Left hindlimb (tissue), 1 donor: ENCODE measurements around the gene SLC12A4.
A peak's percentile ranks its signal among the peaks of the same experiment; 100 is the strongest.
"Not testable (repeated sequence)": the region's sequence is repeated elsewhere in the genome, so short reads cannot be mapped to it uniquely, and the experiment has no call there.

Experiments used
- DNase-seq: peaks from one replicate; pipeline ENCODE4 v3.0.0-alpha.2; 2018

SLC12A4 gene

DNA sequence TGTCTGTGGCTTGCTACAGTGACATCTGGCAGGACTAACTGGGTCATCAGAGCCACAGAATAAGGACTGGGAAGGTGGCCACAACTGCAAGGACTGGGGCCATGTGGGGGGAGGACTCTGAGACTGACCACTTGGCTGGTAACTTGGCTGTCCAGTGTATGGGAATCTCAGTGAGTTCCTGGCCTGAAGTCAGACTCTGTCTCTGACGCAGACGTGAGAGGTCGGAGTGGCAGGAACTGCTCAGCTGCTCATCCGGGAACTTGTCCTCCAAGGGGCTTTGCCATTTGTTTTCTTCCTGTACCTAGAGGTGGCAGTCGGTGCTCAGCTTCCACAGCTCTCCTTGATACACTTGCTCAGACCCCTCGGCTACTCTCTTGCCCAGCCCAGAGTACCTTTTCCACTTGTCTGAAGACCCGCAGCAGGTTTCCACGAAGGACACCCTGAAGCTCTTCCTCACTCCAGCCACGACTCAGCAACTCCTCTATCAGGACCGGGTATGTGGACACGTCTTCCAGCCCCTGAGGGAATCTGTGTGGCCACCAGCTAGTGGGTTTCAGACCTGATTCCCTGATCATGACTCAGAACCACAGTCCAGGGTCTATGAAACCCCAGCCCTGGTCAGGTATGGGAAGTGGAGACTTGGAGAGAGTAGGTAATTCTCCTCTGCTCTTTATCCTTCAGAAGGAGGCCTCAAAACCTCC is 19.2 kb upstream of the SLC12A4 start:
- DNase-seq = peak; percentile 25

DNA sequence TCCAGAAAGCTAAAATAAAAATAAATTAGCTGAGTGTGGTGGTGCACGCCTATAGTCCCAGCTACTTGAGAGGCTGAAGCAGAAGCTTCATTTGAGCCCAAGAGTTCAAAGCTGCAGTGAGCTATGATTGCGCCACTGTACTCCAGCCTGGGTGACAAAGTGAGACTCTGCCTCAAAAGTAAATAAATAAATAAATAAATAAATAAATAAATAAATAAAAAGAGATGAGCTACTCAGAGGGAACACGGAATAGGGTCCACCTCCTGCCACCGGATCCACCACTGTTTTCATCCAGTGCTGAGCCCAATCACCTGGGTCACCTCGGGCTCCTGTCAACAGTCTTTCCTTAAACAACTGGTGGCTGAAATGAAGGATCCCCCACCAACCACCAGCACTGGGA is 18.5 kb upstream of the SLC12A4 start:
- no peak for DNase-seq

DNA sequence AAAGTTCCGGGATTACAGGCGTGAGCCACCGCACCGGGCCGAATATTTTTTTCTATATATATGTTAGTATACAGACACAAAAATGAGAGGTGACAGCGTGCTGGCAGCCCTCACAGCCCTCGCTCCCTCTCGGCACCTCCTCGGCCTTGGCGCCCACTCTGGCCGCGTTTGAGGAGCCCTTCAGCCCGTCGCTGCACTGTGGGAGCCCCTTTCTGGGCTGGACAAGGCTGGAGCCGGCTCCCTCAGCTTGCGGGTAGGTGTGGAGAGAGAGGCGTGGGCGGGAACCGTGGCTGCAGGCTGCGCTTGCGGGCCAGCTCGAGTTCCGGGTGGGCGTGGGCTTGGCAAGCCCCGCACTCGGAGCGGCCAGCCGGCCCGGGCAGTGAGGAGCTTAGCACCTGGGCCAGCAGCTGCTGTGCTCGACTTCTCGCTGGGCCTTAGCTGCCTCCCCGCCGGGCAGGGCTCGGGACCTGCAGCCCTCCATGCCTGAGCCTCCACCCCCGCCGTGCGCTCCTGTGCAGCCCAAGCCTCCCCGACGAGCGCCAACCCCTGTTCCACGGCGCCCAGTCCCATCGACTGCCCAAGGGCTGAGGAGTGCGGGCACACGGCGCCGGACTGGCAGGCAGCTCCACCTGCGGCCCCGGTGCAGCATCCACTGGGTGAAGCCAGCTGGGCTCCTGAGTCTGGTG is 13.7 kb upstream of the SLC12A4 start:
- no peak for DNase-seq

DNA sequence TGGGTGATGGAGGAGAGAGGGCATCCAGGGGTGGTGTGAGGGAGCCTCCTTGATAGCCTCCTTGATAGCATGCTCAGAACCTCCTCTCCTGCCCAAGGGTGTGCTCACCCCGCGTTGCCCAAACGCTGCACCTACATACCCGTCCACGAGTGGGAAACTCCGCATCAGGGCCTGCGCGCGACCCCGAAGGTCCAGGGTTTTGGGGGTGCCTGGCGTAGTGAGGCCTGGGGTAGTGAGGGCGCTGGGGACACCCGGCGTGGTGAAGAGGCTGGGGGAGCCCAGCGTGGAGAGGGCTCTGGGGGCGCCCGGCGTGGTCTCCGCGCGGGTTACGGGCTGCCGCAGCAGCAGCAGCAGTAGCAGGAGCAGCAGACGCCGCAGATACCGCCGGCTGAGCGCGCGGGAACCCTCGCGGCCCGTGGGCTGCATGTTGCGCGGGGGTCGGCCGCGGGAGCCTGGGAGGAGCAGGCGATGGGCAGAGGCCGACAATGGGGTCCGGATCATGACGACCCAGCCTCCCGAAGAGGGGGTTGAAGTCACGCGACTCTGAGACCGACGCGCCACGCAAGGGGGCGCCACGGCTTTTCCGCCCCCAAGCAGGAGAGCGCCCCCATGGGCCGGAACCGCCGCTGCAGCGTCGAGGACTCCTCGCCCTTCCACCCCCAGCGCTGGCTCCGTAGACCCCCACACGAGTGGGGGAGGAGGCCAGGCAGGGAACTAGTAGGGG is 11.7 kb upstream of the SLC12A4 start, which contains the start of gene DPEP3:
Gene DPEP3 (minus strand): TSS at position 545 of the 724 bp plus-strand sequence. CDS start 119 bp downstream, at position 426.
- no peak for DNase-seq

DNA sequence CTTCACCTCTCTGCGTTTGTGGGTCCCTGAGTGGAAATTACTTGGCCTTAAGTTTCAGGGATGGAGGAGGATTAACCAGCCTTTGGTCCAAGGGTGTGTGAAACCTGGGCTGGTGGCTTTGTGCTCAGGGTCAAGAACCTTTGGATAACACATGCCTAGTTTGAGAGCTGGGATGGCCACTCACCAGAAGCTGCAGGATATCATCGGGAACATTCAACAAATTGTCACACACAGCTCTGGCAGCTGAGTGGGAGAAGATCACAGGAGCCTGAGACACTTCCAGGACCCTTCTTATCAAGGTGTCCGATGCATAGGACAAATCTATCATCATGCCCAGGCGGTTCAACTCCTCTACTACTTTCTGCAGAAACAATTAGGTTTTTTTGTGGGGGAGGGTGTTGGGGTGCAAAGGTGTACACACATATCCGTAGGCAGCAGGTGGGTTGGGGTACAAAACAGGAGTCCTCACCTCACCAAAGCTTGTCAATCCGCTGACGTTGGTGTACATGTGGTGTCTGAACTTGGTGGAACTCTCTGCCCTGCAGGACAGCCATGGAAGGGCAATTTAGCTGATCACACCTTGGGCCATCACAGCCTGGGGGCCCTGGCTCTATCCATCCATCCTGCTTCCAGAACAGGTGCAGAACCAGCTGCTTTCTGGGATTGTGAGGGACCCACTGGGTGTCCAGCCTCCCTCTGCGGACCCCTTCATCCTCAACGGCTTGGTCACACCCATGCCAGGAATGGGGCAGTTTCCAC is 9.2 kb upstream of the SLC12A4 start:
- DNase-seq = no peak

DNA sequence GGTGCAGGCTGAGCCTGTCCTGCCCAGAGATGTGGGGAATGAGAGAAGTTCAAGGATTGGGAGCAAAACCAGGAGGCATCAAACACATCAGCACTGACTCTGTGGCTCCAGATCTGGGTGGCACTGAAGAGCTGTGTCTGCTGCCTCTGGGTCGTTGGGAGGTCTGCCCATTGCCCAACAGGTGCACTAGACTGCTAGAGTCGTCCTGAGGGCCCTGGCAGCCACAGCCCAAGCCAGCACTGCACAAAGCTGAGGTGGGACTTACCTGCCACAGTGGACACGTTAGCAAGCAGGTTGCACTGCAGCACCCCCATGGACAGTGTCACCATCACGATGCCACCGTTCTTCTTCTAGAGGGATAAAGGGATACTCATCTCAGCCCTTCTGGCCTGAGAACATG is 8.6 kb upstream of the SLC12A4 start:
- DNase-seq = no peak

DNA sequence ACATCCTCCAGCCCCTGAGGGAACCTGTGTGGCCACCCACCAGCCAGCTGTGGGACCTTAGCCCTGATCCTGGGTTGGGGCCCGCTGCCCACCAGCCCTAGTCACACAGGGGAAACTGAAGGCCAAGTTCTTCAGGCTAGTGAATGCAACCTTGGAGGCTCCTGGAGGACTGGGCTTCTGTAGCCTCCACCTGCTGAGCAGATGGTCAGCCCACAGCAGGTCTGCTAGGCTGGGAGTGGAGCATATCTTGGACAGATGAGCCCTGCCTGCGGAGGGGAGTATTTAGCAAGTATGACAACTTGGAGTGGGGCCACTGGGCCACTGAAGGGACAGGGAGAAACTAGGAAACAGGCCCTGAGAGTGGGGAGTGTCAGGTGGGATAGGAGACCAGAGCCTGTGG is 7.8 kb upstream of the SLC12A4 start:
- no peak for DNase-seq

DNA sequence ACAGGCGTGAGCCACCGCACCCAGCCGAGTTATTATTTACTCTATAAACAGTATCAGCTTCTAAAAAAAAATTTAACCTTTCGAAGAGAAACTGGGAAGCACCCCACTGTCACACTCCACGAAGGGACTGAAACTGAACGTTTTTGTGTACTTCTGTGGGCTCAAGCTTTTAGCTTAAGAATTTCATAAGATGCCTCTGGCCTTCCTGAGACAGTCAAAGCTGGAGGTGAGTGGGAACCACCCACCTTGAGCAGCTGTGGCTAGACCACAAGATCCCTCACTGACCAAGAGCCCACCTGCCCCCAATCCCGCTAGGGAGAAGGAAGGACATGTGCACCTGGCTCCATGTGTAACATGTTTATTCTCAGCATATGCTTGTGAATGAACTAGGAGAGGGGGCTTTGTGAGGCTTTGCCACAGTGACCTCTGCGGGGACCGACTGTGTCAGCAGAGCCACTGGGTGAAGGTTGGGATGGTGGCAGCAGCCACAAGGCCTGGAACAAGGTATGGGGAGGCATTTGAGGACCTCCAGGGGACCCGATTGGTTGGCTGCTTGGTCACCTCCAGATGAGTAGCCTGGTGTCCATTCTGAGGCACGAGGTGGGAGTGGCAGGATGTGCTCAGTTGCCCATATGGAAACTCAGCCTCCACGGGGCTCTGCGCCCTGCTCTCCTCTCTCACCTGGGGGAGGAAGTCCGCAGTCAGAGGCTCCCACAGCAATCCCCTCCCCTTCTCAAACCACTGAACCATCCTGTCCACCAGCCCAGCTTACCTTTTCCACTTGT is 7.1 kb upstream of the SLC12A4 start:
- no peak for DNase-seq

DNA sequence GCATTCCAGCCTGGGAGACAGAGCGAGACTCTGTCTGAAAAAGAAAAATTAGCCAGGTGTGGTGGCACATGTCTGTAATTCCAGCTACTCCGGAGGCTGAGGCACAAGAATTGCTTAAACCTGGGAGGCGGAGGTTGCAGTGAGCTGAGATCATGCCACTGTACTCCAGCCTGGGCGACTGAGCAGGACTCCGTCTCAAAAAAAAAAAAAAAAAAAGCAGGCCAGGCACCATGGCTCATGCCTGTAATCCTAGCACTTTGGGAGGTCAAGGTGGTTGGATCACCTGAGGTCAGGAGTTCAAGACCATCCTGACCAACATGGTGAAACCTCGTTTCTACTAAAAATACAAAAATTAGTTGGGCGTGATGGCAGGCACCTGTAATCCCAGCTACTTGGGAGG is 3.8 kb upstream of the SLC12A4 start:
- not testable (repeated sequence) for DNase-seq

DNA sequence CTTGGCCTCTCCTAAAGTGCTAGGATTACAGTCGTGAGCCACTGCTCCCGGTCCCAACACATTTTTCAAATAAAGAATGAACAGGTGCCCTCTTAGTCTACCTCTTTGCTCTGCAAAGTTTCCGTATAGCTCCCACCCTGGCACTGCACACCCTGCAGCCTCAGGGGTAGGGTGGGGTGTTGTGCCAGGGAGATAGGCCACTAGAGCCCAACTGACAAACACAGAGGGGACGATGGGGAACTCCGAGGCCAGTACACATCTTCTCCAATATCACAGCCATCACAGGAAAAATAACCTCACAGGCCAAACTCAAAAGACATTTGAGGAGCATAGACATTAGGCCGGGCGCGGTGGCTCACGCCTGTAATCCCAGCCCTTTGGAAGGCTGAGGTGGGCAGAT is 2.7 kb upstream of the SLC12A4 start:
- DNase-seq = no peak

DNA sequence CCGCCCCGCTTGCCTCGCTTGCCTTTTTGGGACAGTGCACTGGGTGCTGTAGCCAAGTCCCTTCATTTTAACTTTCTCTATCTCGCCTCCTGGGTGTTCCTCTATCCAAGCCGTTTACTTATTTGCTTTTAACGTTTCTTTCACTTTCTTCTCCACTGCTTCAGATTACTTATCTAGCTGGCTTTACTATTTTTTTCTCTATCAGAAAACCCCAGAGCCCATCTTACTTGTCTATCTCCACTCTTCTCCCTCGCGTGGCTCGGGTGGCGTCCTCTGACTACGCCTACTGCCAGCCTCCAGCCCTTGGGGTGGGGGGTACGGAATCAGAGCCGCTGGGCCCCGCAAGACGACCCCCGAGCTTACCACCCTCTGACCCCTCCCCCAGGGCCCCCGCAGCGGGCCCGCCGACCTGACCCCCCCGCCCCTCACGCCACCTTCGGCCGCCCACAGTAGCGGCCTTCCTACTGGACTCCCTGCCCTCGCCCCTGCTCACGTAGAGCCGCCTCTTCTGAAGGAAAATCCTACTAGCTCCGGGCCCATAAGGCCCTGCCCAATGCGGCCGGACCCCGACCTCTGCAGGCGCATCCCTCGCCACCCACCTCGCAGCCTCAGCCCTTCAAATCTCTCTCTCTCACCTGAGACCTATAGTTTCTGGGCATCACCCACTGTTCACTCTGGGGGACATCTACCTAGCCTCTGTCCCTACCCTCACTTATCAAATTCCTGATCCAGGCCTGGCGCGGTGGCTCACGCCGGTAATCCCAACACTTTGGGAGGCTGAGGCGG is 1.0 kb upstream of the SLC12A4 start:
- DNase-seq = no peak

DNA sequence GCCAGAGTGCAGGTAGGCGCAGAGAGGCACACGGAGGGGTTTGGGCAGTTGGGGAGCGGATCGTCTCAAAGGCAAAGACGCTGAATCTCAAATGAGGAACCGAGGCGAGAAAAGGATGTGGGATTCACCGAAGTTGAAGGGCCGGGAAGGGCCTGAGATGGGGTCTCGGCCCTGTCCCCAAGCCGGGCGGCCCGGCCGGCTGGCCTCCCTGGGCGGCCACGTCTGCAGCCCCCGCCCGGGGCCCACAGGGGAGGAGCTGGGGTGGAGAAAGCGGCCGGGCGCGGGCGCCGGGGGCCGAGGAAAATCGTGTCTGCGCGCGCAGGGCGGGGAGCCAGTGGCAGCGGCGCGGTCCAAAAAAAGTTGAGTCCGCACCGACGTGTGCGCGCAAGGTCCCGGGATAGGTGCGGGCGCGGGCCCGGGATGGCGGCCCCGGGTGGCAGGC is 458 bp downstream of the SLC12A4 start:
- peak; percentile 71 for DNase-seq

DNA sequence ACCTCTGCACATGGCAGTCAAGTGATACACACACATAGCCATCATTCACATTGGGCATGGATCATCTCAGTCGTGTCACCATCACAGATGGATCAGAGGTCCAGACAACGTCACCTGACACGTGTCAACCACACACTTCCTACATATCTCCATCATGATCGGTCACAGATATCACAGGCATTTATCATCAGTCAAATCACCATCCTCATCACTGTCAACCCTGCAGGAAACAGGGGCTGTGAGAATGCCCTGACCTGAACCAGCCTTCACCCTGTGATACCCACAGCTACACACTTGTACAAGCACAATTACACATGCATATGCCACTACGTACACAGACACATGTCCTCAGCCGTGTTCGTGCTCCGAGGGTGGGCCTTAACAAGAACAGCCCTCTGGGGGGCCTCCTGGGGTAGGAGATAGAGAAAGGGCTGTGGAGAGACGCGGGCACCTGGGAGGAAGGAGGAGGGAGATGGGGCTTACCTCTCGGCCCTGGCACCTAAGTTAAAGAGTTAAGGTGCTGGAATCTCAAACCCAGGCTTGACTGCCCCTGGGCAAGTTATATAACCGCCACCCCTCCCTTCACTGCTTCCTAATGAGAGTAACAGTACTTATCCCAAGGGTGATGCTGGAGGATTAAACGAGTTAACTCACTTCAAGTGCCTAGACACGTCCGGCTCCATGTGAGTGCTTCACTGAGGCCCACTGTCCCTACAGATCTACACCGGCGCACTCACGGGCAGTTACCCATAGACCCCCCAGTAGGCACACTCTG is 1.1 kb downstream of the SLC12A4 start:
- no peak for DNase-seq

DNA sequence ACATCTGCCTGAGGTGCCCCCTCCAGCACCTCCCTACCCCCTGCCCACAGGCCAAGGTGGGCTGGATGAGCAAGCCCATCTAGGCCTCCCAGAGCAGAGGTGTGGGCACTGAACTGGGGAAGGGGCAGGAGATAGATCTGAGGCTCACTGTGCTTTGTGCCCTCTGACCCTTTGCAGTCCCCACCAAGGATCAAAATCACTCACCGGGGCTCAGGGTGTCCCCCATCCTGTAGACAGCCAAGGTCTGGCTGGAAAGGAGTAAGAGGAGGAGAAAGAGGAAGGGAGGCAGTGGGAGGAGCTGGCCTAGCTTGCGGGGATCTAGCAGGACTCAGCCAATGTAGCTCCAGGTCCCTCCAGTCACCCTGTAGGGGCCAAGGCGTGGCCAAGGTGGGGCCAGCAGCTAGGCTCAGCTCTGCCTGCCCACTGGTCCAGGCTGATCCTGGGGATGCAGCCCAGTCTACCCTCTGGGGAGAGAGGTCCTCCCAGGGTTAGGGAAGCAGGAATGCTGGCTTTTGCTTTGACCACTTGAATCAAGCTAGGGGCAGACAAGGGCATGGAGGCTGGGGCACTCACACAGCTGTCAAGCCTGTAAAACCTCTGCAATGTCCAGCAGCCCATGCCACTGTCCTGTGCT is 1.8 kb downstream of the SLC12A4 start:
- DNase-seq = no peak

DNA sequence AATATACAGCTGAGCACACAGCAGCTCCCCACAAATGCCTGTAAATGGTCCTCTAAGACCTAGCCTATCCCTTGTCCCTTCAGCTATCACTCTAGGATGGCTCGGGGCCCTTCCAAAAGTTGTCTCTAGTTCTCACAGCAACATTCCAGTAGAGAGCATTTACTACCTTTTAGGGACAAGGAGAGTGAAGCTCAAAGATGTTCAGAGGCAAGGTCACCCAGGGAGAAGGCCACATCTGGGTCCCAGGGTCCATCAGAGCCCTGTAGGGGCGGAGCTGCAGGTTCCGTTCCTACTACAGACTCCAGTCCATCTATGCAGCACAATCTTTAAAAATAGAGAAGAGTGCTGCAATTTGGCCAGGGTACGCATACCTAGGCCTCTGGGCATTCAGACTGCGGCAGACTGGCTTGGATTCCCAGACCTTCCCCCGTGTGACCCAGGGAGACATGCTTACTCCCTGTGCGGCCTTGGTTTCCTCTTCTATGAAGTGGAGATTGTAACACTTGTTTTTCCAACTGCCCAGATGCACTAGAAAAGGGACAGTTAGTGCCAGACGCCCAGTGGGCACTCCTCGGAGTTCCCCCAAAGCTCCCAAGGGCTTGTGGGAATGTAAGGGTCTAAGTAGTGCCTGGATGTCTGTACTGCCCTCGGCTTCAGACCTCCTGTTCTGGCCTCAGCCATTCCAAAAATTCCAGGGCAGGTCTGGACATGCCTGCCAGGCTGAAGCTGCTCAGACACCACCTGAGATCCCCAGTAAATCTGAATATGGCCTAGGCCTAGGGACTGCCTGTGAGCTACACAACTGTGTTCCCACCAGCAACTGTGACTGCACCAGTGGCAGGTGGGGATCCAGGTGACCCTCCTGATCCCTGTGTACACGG is 2.5 kb downstream of the SLC12A4 start:
- DNase-seq = no peak

DNA sequence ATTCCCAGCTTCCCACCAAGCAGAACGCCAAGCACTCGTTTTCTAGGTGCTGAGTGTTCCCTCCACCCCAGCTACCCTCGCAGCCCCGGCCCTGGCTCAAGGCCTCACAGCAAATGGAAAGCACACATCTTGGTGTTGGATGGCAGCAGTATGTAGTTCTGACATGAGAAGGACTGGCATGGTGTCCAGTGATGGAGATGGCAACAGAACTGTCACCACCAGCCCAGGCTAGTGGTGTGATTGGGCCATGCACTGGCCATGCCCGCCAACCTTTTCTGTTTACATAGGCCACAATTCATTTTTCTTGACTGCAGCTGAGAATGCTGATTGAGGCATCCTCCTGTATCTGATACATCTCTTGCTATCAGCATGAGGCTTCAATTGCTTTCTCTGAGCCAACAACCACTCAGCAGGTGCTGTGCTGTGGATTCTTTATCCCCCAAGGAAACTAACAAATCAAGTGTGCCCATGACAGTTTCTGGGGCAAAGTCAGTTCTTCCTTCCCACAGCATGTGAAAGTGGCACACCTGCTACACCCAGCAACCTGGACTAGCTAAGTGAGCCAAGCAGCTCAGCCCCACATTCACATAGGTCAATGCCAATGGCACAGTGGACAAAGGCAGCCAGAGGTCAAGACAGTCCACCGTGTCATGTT is 3.8 kb downstream of the SLC12A4 start:
- no peak for DNase-seq

DNA sequence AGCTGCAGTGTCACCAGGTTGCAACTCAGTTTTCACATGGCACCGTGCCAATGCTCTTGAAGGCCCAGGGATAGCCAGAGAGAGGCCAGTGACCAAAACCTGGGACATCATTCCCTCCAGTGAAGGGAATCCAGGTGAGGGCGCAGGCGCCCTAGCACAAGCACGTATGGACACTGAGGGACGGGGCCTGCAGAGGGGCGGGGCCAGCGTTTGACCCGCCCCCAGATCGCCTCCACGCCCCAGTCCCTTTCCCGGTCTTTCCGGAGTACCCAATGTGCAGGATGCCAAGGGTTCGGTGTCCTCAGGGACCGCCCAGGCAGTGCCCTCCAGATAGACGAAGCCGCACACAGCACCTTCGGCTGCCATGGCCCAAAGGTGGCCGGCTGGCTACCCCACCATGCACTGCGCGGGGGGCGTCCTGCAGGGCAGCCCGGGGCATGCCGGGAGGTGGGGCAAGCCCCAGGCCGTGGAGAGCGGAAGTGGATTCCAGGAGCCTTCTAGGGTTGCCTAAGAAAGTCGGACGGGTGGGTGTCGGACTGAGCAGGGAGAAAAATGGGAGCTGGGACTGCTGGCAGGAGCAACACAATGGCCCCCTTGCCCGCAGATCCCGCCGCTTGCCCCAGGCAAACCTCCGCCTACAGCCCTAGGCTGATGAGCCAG is 4.6 kb downstream of the SLC12A4 start:
- DNase-seq = no peak

DNA sequence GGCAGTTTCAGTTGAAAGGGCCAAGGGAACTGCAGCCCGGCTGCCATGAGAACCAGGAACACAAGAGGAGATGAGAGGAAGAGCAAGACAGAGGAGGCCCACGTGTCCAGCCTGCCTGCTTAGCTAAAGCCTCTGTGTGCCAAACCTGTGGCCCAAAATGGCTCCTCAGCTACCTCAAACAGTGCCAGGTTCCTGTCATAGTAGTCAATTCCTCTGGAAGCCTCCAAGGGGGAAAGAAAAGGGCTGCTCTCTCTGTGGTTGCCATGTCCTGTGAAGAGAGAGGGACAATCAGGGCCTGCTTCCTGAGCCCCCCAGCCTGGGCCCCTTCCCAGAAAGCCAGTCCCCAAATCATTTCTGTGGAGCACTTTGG is 5.2 kb downstream of the SLC12A4 start:
- no peak for DNase-seq
